Breast epithelium (tissue), 4 donors: ENCODE measurements around the gene AHSG. TPM values are rescaled to one million over a fixed set of nuclear protein-coding genes. Genes with fewer than 3 reads are reported as not detected.

ENCODE experiments used
- DNase-seq, 2 donors: peaks; one replicate each; pipeline ENCODE4 v3.0.0-alpha.2; 2019; ENCODE audit warnings: low spot score in 2 of 2
- H3K27ac ChIP-seq, 2 donors: fragments of 200-600 bp; sonication (generic) in 1 of 2; one replicate each; pipeline ENCODE4 v1.5.1; 2016 to 2019; ENCODE audit warnings: mild to moderate bottlenecking in 1 of 2
- H3K27me3 ChIP-seq, 2 donors: fragments of 200-600 bp; sonication (generic) in 1 of 2; one replicate each; pipeline versions ENCODE4 v1.5.1 to v1.6.0; 2017 to 2019; ENCODE audit warnings: control low read depth in 1 of 2, mild to moderate bottlenecking in 1 of 2
- H3K36me3 ChIP-seq: fragments of 200-600 bp; one replicate; pipeline ENCODE4 v1.5.1; 2019
- H3K4me1 ChIP-seq, 2 donors: fragments of 200-600 bp; sonication (generic); one replicate each; pipeline ENCODE4 v1.5.1; 2016 to 2019; ENCODE audit warnings: control low read depth in 1 of 2
- H3K4me3 ChIP-seq, 3 donors: fragments of 200-600 bp; sonication (generic); 1 replicate in 2 of 3; 2 replicates in 1 of 3; pipeline ENCODE4 v1.5.1; 2016 to 2019; ENCODE audit warnings: mild to moderate bottlenecking in 3 of 3, moderate library complexity in 2 of 3
- H3K9me3 ChIP-seq, 2 donors: fragments of 200-600 bp; sonication (generic) in 1 of 2; one replicate each; pipeline ENCODE4 v1.5.1; 2016 to 2019; ENCODE audit warnings: control low read depth in 1 of 2
- POLR2A ChIP-seq: fragments of 450-650 bp; IDR thresholded peaks from one replicate; pipeline ENCODE4 v1.6.1; 2016; ENCODE audit warnings: antibody characterized with exemption, mild to moderate bottlenecking, moderate library complexity
- POLR2AphosphoS5 ChIP-seq, 3 donors: sonication (generic); formaldehyde crosslinking; IDR thresholded peaks; one replicate each; pipeline ENCODE4 v1.6.1; 2017; ENCODE audit warnings: antibody characterized with exemption in 3 of 3
- intact Hi-C: fragments of 100-400 bp; cut with DNase I; formaldehyde crosslinking; loops from one replicate; pipeline ENCODE4 v1.15.1; 2023; ENCODE audit warnings: low total_unique reads
- total RNA-seq, 3 donors: library from RNA; depleted of rRNA; stranded (reverse); fragments of >200 nt; gene quantifications; one replicate each; pipeline ENCODE4 v1.1.0, GENCODE V29; 2016
- TF ChIP-seq, protein P1 (sequence below), 3 donors: fragments of 450-650 bp; IDR thresholded peaks; one replicate each; pipeline ENCODE4 v1.5.1; 2016 to 2017; ENCODE audit warnings: antibody characterized with exemption in 3 of 3, mild to moderate bottlenecking in 3 of 3, moderate library complexity in 3 of 3

Gene AHSG
- total RNA-seq, 3 donors from 2014 or later: not detected

DNA sequence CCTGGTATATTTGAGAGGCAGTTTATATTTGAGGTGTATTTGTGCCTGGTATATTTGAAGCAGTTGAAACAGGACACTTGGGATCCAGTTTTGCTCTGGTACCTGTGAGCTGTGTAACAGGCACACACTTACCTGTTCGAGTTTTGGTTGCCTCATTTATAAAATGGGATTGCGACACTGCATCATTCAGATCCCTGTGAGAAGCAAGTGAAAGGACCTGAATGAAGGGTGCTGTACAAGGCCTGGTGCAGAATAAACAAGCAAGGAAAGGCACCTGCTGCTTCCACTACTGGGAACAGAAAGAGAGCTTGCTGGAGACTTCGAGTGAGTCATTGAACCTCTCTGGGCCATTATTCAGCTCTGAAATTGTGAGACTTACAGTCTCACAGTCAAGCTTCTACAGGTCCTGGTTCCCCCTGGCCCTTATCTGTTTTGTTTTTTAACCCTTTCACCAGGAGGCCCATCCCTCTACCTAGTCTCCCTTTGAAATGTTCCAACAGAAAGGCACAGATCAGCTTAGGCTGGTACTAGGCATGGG, 38.9 kb downstream of the AHSG start:
- DNase-seq: no peak
- Histone ChIP-seq H3K27ac (no peak overlapping the region), H3K9me3 (no peaks in the 10 kb centered on the region), H3K27me3 (no peaks in the 10 kb centered on the region), H3K36me3 (no peaks in the 10 kb centered on the region), H3K4me3 (no peak overlapping the region), H3K4me1 (no peaks in the 10 kb centered on the region)
- TF ChIP-seq POLR2A (no peak), POLR2AphosphoS5 (IDR thresholded peaks at IDR 0.05) (no peak)
- TF ChIP-seq, protein P1, sequence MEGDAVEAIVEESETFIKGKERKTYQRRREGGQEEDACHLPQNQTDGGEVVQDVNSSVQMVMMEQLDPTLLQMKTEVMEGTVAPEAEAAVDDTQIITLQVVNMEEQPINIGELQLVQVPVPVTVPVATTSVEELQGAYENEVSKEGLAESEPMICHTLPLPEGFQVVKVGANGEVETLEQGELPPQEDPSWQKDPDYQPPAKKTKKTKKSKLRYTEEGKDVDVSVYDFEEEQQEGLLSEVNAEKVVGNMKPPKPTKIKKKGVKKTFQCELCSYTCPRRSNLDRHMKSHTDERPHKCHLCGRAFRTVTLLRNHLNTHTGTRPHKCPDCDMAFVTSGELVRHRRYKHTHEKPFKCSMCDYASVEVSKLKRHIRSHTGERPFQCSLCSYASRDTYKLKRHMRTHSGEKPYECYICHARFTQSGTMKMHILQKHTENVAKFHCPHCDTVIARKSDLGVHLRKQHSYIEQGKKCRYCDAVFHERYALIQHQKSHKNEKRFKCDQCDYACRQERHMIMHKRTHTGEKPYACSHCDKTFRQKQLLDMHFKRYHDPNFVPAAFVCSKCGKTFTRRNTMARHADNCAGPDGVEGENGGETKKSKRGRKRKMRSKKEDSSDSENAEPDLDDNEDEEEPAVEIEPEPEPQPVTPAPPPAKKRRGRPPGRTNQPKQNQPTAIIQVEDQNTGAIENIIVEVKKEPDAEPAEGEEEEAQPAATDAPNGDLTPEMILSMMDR (IDR thresholded peaks at IDR 0.05): no peak
- intact Hi-C loops: no loop called here

DNA sequence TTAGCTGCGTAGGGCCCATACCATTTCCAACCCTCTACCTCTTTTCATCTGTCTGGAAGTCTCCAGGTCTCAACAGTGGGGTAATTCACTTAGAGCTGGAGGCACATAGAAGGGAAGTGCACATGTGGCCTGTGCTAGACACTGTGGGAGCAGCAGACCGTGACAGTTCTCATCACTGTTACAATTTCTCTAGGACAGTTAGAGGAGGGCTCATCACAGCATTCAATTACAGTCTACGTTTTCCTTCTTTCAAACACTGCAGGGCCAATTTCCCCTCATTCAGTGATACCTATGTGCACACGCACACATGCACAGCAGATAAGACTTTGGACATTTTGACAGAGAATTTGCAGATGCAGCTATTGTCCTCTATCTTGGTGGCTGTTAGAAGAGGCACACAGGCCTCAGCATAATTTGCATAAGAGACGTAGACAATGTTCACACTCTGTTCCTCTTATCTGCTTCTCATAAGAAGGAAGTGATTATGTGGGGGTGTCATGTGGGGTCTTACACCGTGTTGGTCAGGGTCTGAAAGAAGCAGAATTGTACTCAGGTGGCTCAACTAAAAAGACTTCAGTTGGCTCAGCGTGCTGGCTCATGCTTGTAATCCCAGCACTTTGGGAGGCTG, 40.3 kb downstream of the AHSG start:
- Histone ChIP-seq H3K36me3 (no peaks in the 10 kb centered on the region), H3K4me1 (no peaks in the 10 kb centered on the region), H3K9me3 (no peaks in the 10 kb centered on the region), H3K4me3 (no peak overlapping the region), H3K27me3 (no peaks in the 10 kb centered on the region), H3K27ac (no peak overlapping the region)
- intact Hi-C loops: no loop called here
- TF ChIP-seq POLR2A (no peak), POLR2AphosphoS5 (IDR thresholded peaks at IDR 0.05) (no peak)
- TF ChIP-seq, protein P1 (IDR thresholded peaks at IDR 0.05): no peak
- DNase-seq: no peak

DNA sequence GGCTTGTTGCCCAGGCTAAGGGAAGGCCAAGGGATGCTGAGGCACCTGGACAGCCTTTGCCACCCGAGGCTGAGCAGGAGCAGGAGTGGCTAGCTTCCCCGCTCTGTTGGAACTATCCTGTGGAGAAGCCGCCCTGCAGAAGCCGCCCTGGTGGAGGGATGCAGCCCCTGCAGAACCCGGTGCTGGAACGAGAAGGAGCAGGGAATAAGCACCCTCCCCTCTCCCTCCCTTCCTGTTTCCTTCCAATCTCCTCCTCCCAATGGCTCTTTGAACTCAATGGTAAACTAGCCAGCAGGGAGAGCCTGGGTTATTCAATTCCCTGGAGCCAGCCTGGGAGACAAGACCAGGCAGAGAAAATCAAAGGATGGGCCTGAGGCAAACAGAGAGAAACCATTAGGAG, 41.1 kb downstream of the AHSG start:
- TF ChIP-seq, protein P1 (IDR thresholded peaks at IDR 0.05): no peak
- TF ChIP-seq POLR2AphosphoS5 (IDR thresholded peaks at IDR 0.05): no peak
- no peak for TF ChIP-seq POLR2A
- intact Hi-C loops: no loop called here
- H3K4me1 ChIP-seq: no peaks in the 10 kb centered on the region
- no peak for DNase-seq
- no peak overlapping the region for H3K4me3 ChIP-seq
- H3K36me3 ChIP-seq: no peaks in the 10 kb centered on the region
- H3K27me3 ChIP-seq: no peaks in the 10 kb centered on the region
- no peaks in the 10 kb centered on the region for H3K9me3 ChIP-seq
- H3K27ac ChIP-seq: no peak overlapping the region

DNA sequence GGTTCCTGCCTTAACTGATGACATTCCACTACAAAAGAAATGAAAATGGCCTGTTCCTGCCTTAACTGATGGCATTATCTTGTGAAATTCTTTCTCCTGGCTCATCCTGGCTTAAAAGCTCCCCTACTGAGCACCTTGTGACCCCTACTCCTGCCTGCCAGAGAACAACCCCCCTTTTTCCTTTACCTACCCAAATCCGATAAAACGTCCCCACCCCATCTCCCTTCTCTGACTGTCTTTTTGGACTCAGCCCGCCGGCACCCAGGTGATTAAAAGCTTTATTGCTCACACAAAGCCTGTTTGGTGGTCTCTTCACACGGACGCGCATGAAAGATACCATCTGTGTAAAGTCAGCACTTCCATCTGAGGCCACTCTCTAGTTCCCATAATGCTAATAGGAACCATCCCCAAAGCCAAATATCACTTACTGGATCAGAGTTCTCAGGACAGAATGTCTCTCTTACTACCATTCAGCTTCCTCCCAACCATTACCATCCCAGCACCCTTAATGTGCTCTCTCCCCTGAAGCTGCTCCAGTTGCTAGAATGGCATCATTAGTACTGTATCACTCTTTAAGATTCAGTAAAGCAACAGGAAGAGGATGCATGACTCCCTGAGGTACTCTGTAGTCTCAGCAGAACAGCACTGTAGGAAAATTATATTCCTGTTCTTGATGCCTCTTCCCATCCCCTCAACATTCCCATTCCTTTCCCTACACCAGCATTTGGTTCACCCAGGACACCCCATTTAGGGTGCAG, 50.7 kb downstream of the AHSG start:
- Histone ChIP-seq H3K9me3 (no peaks in the 10 kb centered on the region), H3K4me3 (no peak overlapping the region), H3K4me1 (no peaks in the 10 kb centered on the region), H3K27me3 (no peaks in the 10 kb centered on the region), H3K36me3 (no peaks in the 10 kb centered on the region), H3K27ac (no peak overlapping the region)
- intact Hi-C loops: no loop called here
- no peak for DNase-seq
- no peak for TF ChIP-seq POLR2A

DNA sequence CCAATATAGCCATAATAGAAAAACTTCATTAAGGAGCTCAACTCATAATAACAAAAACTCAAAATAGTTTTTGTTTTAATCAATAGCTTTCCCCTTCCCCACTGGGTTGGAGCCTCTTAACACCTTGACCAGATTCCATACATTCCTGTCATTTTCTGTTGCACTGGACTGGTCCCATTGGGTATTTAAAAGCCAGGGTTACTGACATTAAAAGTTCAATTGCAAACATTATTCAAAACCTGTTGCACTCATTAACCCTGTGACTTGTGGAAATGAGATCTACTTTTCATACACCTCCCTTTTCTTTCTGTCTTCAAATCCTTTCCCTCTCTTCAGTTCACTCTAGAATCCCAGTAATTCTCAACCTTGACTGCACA, 51.2 kb downstream of the AHSG start:
- intact Hi-C loops: no loop called here
- H3K27me3 ChIP-seq: no peaks in the 10 kb centered on the region
- H3K36me3 ChIP-seq: no peaks in the 10 kb centered on the region
- TF ChIP-seq POLR2A (no peak), POLR2AphosphoS5 (IDR thresholded peaks at IDR 0.05) (no peak)
- TF ChIP-seq, protein P1 (IDR thresholded peaks at IDR 0.05): no peak
- no peak overlapping the region for H3K27ac ChIP-seq
- no peaks in the 10 kb centered on the region for H3K9me3 ChIP-seq
- no peaks in the 10 kb centered on the region for H3K4me1 ChIP-seq
- no peak overlapping the region for H3K4me3 ChIP-seq
- no peak for DNase-seq
